Prostate gland (tissue), 2 donors: ENCODE results near the gene BCR. TPM values are rescaled to one million over a fixed set of nuclear protein-coding genes. Genes with fewer than 3 reads are reported as not detected.

Experiments used
- DNase-seq: peaks from one replicate; pipeline ENCODE4 v3.0.0-alpha.2; 2019; ENCODE audit warnings: low spot score
- H3K27ac ChIP-seq, 2 donors: fragments of 200-600 bp; sonication (generic); 2 replicates each; pipeline ENCODE4 v1.5.1; 2017 to 2019
- H3K27me3 ChIP-seq: fragments of 200-600 bp; sonication (generic); replicated peaks from 2 replicates; pipeline ENCODE4 v1.5.1; 2019; ENCODE audit not compliant: insufficient read depth
- H3K36me3 ChIP-seq, 2 donors: fragments of 200-600 bp; sonication (generic); 1 replicate in 1 of 2; 2 replicates in 1 of 2; pipeline versions ENCODE4 v1.5.1 to v1.8.1; 2017 to 2019
- H3K4me1 ChIP-seq: fragments of 200-600 bp; sonication (generic); replicated peaks from 2 replicates; pipeline ENCODE4 v1.5.1; 2019
- H3K4me3 ChIP-seq, 2 donors: fragments of 200-600 bp; sonication (generic); 2 replicates each; pipeline ENCODE4 v1.5.1; 2017 to 2019
- H3K9me3 ChIP-seq: fragments of 200-600 bp; sonication (generic); 2 replicates; pipeline ENCODE4 v1.5.1; 2017
- CTCF ChIP-seq, 4 experiments: fragments of 200-600 bp in 2 of 4; fragments of 450-650 bp in 2 of 4; sonication (generic) in 2 of 4; IDR thresholded peaks; 1 replicate in 3 of 4; 2 replicates in 1 of 4; pipeline ENCODE4 v1.5.1; 2016 to 2019; ENCODE audit warnings: antibody characterized with exemption in 4 of 4, mild to moderate bottlenecking in 2 of 4, moderate library complexity in 2 of 4
- POLR2A ChIP-seq: fragments of 450-650 bp; IDR thresholded peaks from one replicate; pipeline ENCODE4 v1.6.1; 2016; ENCODE audit warnings: antibody characterized with exemption, mild to moderate bottlenecking
- POLR2AphosphoS5 ChIP-seq: sonication (generic); formaldehyde crosslinking; IDR thresholded peaks from one replicate; pipeline ENCODE4 v1.6.1; 2017; ENCODE audit warnings: antibody characterized with exemption
- WGBS: methylation state at CpG from one replicate; pipeline ENCODE4 v1.1.5; 2018; 5-methylcytosine and 5-hydroxymethylcytosine counted together
- intact Hi-C: fragments of 100-400 bp; cut with DNase I; formaldehyde crosslinking; loops from one replicate; pipeline ENCODE4 v1.14.2; 2022
- total RNA-seq, 2 donors: library from RNA; depleted of rRNA; stranded (reverse); fragments of >200 nt; gene quantifications; one replicate each; pipeline ENCODE4 v1.1.0, GENCODE V29; 2016

Gene BCR
- total RNA-seq, 2 donors from 2014 or later: 32.7 to 88.8 TPM

- Histone ChIP-seq H3K36me3 (no peaks in the 10 kb centered on the region), H3K4me3 (no peak overlapping the region), H3K27me3 (no peaks in the 10 kb centered on the region), H3K9me3 (no peaks in the 10 kb centered on the region), H3K4me1 (no peaks in the 10 kb centered on the region), H3K27ac (no peak overlapping the region)
- 80% methylated on average over 8 of the region's 8 CpGs for whole genome bisulfite sequencing
- intact Hi-C loops: no loop called here
- no peak for DNase-seq
- no peak for TF ChIP-seq POLR2AphosphoS5
- TF ChIP-seq POLR2A: no peak
- TF ChIP-seq CTCF (IDR thresholded peaks at IDR 0.05): no peak
Observed at GRCh38 chr22:23245799-23246136, 65.5 kb downstream of the BCR start.

- intact Hi-C loops: no loop called here
- H3K27ac ChIP-seq: no peak overlapping the region
- TF ChIP-seq POLR2AphosphoS5: no peak
- TF ChIP-seq CTCF (IDR thresholded peaks at IDR 0.05): no peak
- TF ChIP-seq POLR2A: no peak
- H3K4me3 ChIP-seq: no peak overlapping the region
- H3K27me3 ChIP-seq: no peaks in the 10 kb centered on the region
- H3K36me3 ChIP-seq: no peaks in the 10 kb centered on the region
- no peaks in the 10 kb centered on the region for H3K9me3 ChIP-seq
- no peak for DNase-seq
- 83% methylated on average over 13 of the region's 13 CpGs for WGBS
- H3K4me1 ChIP-seq: no peaks in the 10 kb centered on the region
Observed at GRCh38 chr22:23246982-23247766, 66.9 kb downstream of the BCR start.

GRCh38 chr22:23248583-23248982 lies 68.3 kb downstream of the BCR start:
- no peaks in the 10 kb centered on the region for H3K9me3 ChIP-seq
- no peak overlapping the region for H3K27ac ChIP-seq
- H3K27me3 ChIP-seq: no peaks in the 10 kb centered on the region
- H3K4me3 ChIP-seq: no peak overlapping the region
- intact Hi-C loops: no loop called here
- WGBS: 74% methylated on average over 2 of the region's 2 CpGs
- no peaks in the 10 kb centered on the region for H3K36me3 ChIP-seq
- H3K4me1 ChIP-seq: no peaks in the 10 kb centered on the region
- peak; percentile 36 for DNase-seq
- TF ChIP-seq POLR2A (no peak), POLR2AphosphoS5 (peak; percentile 17)

GRCh38 chr22:23250056-23250784 lies 69.9 kb downstream of the BCR start:
- TF ChIP-seq CTCF (IDR thresholded peaks at IDR 0.05) (no peak), POLR2AphosphoS5 (no peak), POLR2A (no peak)
- WGBS: 82% methylated on average over 16 of the region's 16 CpGs
- Histone ChIP-seq H3K4me1 (no peaks in the 10 kb centered on the region), H3K27ac (no peak overlapping the region), H3K27me3 (no peaks in the 10 kb centered on the region), H3K4me3 (no peak overlapping the region), H3K9me3 (no peaks in the 10 kb centered on the region), H3K36me3 (no peaks in the 10 kb centered on the region)
- intact Hi-C loops: no loop called here
- no peak for DNase-seq

- intact Hi-C loops: no loop called here
- Histone ChIP-seq H3K4me3 (no peak overlapping the region), H3K36me3 (no peaks in the 10 kb centered on the region), H3K4me1 (no peaks in the 10 kb centered on the region), H3K27me3 (no peaks in the 10 kb centered on the region), H3K27ac (no peak overlapping the region), H3K9me3 (no peaks in the 10 kb centered on the region)
- DNase-seq: no peak
- 95% methylated on average over 14 of the region's 14 CpGs for WGBS
- TF ChIP-seq POLR2AphosphoS5: no peak
- no peak for TF ChIP-seq POLR2A
- TF ChIP-seq CTCF (IDR thresholded peaks at IDR 0.05): no peak
Observed at GRCh38 chr22:23250785-23251363, 70.6 kb downstream of the BCR start.
